Loucy (cell line): ENCODE results near the gene POLE4.

Experiments
- H2AFZ ChIP-seq: fragments of 200-600 bp; sonication (generic); 2 replicates; pipeline ENCODE4 v1.6.0; 2016; ENCODE audit warnings: antibody characterized with exemption, mild to moderate bottlenecking, low read length, moderate library complexity
- H3F3A ChIP-seq: fragments of 200-600 bp; 2 replicates; pipeline ENCODE4 v1.6.0; 2016; ENCODE audit warnings: antibody characterized with exemption, low read depth, mild to moderate bottlenecking
- H3K27me3 ChIP-seq: fragments of 200-600 bp; sonication (generic); 2 replicates; pipeline ENCODE4 v1.6.1; 2014; ENCODE audit warnings: low read length, mild to moderate bottlenecking; ENCODE audit not compliant: insufficient read depth, poor library complexity, severe bottlenecking
- H3K36me3 ChIP-seq: fragments of 200-600 bp; sonication (generic); 2 replicates; pipeline ENCODE4 v1.6.1; 2016; ENCODE audit warnings: low read length; ENCODE audit not compliant: insufficient read depth
- H3K4me1 ChIP-seq: fragments of 200-600 bp; sonication (generic); 2 replicates; pipeline ENCODE4 v1.5.1; 2014; ENCODE audit warnings: low read length, mild to moderate bottlenecking; ENCODE audit not compliant: insufficient read depth, poor library complexity, severe bottlenecking
- H3K4me2 ChIP-seq: fragments of 200-600 bp; sonication (generic); 2 replicates; pipeline ENCODE4 v1.6.0; 2014; ENCODE audit warnings: antibody characterized with exemption, low read length, low read depth, mild to moderate bottlenecking; ENCODE audit not compliant: poor library complexity, severe bottlenecking
- H3K4me3 ChIP-seq: fragments of 200-600 bp; sonication (generic); 2 replicates; pipeline ENCODE4 v1.5.1; 2014; ENCODE audit warnings: low read length, mild to moderate bottlenecking, mixed read lengths; ENCODE audit not compliant: poor library complexity, severe bottlenecking
- H3K79me2 ChIP-seq: fragments of 200-600 bp; sonication (generic); 2 replicates; pipeline ENCODE4 v1.6.1; 2014; ENCODE audit warnings: low read length; ENCODE audit not compliant: insufficient read depth
- H3K9ac ChIP-seq: fragments of 200-600 bp; sonication (generic); 2 replicates; pipeline ENCODE4 v1.6.0; 2014; ENCODE audit warnings: mild to moderate bottlenecking, low read depth, low read length, moderate library complexity; ENCODE audit not compliant: poor library complexity, severe bottlenecking
- H3K9me2 ChIP-seq: fragments of 200-600 bp; sonication (generic); replicated peaks from 2 replicates; pipeline ENCODE4 v1.6.1; 2016; ENCODE audit warnings: low read depth, low read length, mixed read lengths
- H3K9me3 ChIP-seq: fragments of 200-600 bp; sonication (generic); 2 replicates; pipeline ENCODE4 v1.6.1; 2014; ENCODE audit warnings: mild to moderate bottlenecking, antibody characterized with exemption, low read length, low read depth; ENCODE audit not compliant: insufficient read depth
- H4K20me1 ChIP-seq: fragments of 200-600 bp; sonication (generic); 2 replicates; pipeline ENCODE4 v1.6.0; 2014; ENCODE audit warnings: antibody characterized with exemption, low read length, mild to moderate bottlenecking; ENCODE audit not compliant: insufficient read depth, poor library complexity, severe bottlenecking
- EZH2phosphoT487 ChIP-seq: fragments of 200-600 bp; IDR thresholded peaks from 2 replicates; pipeline ENCODE4 v1.6.1; 2018; ENCODE audit warnings: antibody characterized with exemption, mild to moderate bottlenecking, moderate library complexity, borderline replicate concordance
- TF ChIP-seq, protein P1 (sequence below): fragments of 200-600 bp; sonication (generic); conservative IDR thresholded peaks from 2 replicates; pipeline ENCODE4 v1.5.1; 2014; ENCODE audit warnings: mild to moderate bottlenecking, antibody characterized with exemption, low read length

POLE4 gene

DNA sequence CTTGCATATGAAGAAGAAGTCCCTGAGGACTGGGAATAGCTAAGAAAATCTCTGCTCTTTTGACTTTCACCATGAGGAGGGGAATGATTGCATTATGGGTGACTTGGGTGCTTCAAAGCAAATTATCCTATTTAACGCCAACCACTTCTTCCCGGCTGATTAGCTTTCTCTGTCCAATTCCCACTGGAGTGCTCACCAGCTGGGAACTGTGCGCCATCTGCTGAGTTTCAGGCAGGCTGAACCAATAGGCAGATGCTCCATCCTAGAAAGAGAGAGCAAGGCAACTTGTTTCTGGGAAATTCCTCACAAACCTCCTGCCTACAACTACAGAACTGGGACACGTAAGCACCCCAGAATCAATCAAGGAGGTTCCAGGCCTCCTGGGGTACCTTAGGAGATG is 49.4 kb downstream of the POLE4 start:
- Histone ChIP-seq H3K4me3 (no peak overlapping the region), H3K9me3 (no peaks in the 10 kb centered on the region), H3K9ac (no peak overlapping the region), H3K79me2 (no peaks in the 10 kb centered on the region), H3K4me2 (no peak overlapping the region), H3K9me2 (no peaks in the 10 kb centered on the region), H2AFZ (no peak overlapping the region), H3K36me3 (no peaks in the 10 kb centered on the region), H3K27me3 (no peaks in the 10 kb centered on the region), H3F3A (no peaks in the 10 kb centered on the region), H4K20me1 (no peaks in the 10 kb centered on the region), H3K4me1 (no peaks in the 10 kb centered on the region)
- TF ChIP-seq EZH2phosphoT487: no peak
- TF ChIP-seq, protein P1, sequence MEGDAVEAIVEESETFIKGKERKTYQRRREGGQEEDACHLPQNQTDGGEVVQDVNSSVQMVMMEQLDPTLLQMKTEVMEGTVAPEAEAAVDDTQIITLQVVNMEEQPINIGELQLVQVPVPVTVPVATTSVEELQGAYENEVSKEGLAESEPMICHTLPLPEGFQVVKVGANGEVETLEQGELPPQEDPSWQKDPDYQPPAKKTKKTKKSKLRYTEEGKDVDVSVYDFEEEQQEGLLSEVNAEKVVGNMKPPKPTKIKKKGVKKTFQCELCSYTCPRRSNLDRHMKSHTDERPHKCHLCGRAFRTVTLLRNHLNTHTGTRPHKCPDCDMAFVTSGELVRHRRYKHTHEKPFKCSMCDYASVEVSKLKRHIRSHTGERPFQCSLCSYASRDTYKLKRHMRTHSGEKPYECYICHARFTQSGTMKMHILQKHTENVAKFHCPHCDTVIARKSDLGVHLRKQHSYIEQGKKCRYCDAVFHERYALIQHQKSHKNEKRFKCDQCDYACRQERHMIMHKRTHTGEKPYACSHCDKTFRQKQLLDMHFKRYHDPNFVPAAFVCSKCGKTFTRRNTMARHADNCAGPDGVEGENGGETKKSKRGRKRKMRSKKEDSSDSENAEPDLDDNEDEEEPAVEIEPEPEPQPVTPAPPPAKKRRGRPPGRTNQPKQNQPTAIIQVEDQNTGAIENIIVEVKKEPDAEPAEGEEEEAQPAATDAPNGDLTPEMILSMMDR: no peak

DNA sequence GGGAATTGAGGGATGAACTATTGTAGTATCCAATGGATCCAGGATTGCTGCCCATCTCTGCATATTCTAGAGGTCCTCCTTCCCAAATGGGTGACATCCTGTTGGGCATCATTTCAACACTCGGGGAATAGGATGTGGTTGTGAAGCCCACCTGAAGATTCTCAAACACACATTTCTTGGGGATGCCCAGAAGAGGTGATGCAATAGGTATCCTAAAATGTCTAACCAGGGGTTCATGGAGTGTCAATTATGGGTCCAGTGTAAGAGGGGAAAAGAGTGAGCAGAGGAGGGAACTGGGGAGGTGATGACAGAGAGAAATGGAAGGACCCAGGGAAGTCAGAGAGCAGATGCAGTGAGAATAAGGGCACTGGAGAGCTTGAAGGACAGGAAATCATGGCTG is 52.1 kb downstream of the POLE4 start:
- Histone ChIP-seq H3K9me3 (no peaks in the 10 kb centered on the region), H3K4me3 (no peak overlapping the region), H3K36me3 (no peaks in the 10 kb centered on the region), H3K79me2 (no peaks in the 10 kb centered on the region), H3K9me2 (no peaks in the 10 kb centered on the region), H3K27me3 (no peaks in the 10 kb centered on the region), H3F3A (no peaks in the 10 kb centered on the region), H2AFZ (no peak overlapping the region), H4K20me1 (no peaks in the 10 kb centered on the region), H3K4me1 (no peaks in the 10 kb centered on the region), H3K9ac (no peak overlapping the region), H3K4me2 (no peak overlapping the region)
- TF ChIP-seq EZH2phosphoT487: no peak
- TF ChIP-seq, protein P1: no peak

DNA sequence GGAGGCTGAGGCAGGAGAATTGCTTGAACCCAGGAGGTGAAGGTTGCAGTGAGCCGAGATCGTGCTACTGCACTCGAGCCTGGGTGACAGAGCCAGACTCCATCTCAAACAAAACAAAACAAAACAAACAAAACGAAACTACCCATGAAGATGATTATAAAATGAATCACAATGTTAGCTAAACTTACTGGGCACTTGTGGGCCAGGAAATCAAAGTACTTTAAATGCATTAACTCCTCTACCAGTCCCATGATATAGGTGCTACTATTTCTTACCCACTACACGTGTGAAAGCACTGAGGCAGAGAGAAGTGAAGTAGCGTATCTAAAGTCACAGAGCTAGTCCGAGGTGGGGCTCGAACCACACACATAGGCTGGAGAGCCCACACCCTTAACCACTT is 53.6 kb downstream of the POLE4 start:
- Histone ChIP-seq H4K20me1 (no peaks in the 10 kb centered on the region), H2AFZ (no peak overlapping the region), H3K4me3 (no peak overlapping the region), H3K27me3 (no peaks in the 10 kb centered on the region), H3K9me3 (no peaks in the 10 kb centered on the region), H3F3A (no peaks in the 10 kb centered on the region), H3K4me1 (no peaks in the 10 kb centered on the region), H3K9ac (no peak overlapping the region), H3K9me2 (no peaks in the 10 kb centered on the region), H3K4me2 (no peak overlapping the region), H3K36me3 (no peaks in the 10 kb centered on the region), H3K79me2 (no peaks in the 10 kb centered on the region)
- TF ChIP-seq, protein P1: no peak
- TF ChIP-seq EZH2phosphoT487: no peak
